Neural cell (in vitro differentiated cells): ENCODE measurements around the gene OBSL1. TPM values are rescaled to one million over a fixed set of nuclear protein-coding genes. Genes with fewer than 3 reads are reported as not detected.
A peak's percentile ranks its signal among the peaks of the same experiment; 100 is the strongest.

Experiments used
- H2AFZ ChIP-seq: fragments of 200-600, 300-800 bp; sonication (generic), shearing (Covaris generic); 2 replicates; pipeline ENCODE4 v1.6.0; 2014; ENCODE audit warnings: low read depth, mild to moderate bottlenecking, antibody characterized with exemption, low read length, moderate library complexity
- H3F3A ChIP-seq: fragments of 200-600 bp; shearing (Covaris generic); 2 replicates; pipeline ENCODE4 v1.6.1; 2016; ENCODE audit warnings: mild to moderate bottlenecking, moderate library complexity, mixed read lengths, antibody characterized with exemption, low read length; ENCODE audit not compliant: insufficient read depth, poor library complexity, severe bottlenecking
- H3K27ac ChIP-seq: fragments of 200-600, 300-800 bp; sonication (generic), shearing (Covaris generic); 2 replicates; pipeline ENCODE4 v1.5.1; 2014; ENCODE audit warnings: mild to moderate bottlenecking, low read length, moderate library complexity
- H3K27me3 ChIP-seq: fragments of 300-800, 200-600 bp; sonication (generic), shearing (Covaris generic); 2 replicates; pipeline ENCODE4 v1.6.0; 2014; ENCODE audit warnings: mild to moderate bottlenecking, low read depth, low read length, moderate library complexity; ENCODE audit not compliant: insufficient read depth
- H3K36me3 ChIP-seq: fragments of 300-800, 200-600 bp; sonication (generic), shearing (Covaris generic); 2 replicates; pipeline ENCODE4 v1.5.1; 2014; ENCODE audit warnings: mild to moderate bottlenecking, antibody characterized with exemption, low read length, moderate library complexity; ENCODE audit not compliant: insufficient read depth
- H3K4me2 ChIP-seq: fragments of 300-800, 200-600 bp; sonication (generic), shearing (Covaris generic); 2 replicates; pipeline ENCODE4 v1.6.0; 2014; ENCODE audit warnings: mild to moderate bottlenecking, low read length
- H3K4me3 ChIP-seq: fragments of 300-800, 200-600 bp; sonication (generic), shearing (Covaris generic); 2 replicates; pipeline ENCODE4 v1.5.1; 2014; ENCODE audit warnings: mild to moderate bottlenecking, low read length, moderate library complexity
- H3K79me2 ChIP-seq: fragments of 200-600 bp; shearing (Covaris generic); replicated peaks from 2 replicates; pipeline ENCODE4 v1.6.0; 2014; ENCODE audit warnings: mild to moderate bottlenecking, low read length, moderate library complexity; ENCODE audit not compliant: insufficient read depth
- H3K9ac ChIP-seq: fragments of 300-800, 200-600 bp; sonication (generic), shearing (Covaris generic); 2 replicates; pipeline ENCODE4 v1.6.1; 2016; ENCODE audit warnings: mild to moderate bottlenecking, low read length, mixed read lengths
- H3K9me2 ChIP-seq: fragments of 200-600 bp; shearing (Covaris generic); 2 replicates; pipeline ENCODE4 v1.6.1; 2016; ENCODE audit warnings: mild to moderate bottlenecking, low read length, mixed read lengths; ENCODE audit not compliant: insufficient read depth
- H3K9me3 ChIP-seq: fragments of 200-600, 300-800 bp; sonication (generic), shearing (Covaris generic); 2 replicates; pipeline ENCODE4 v1.6.1; 2016; ENCODE audit warnings: mild to moderate bottlenecking, mixed run types, low read length, moderate library complexity, mixed read lengths
- H4K20me1 ChIP-seq: fragments of 200-600 bp; shearing (Covaris generic); 2 replicates; pipeline ENCODE4 v1.6.1; 2016; ENCODE audit warnings: mild to moderate bottlenecking, mixed run types; ENCODE audit not compliant: insufficient read depth
- CTCF ChIP-seq: fragments of 450-650 bp; IDR thresholded peaks from 2 replicates; pipeline ENCODE4 v1.5.1; 2014; ENCODE audit warnings: antibody characterized with exemption, mild to moderate bottlenecking, moderate library complexity; ENCODE audit not compliant: poor library complexity, severe bottlenecking
- EP300 ChIP-seq: fragments of 450-650 bp; conservative IDR thresholded peaks from 2 replicates; pipeline ENCODE4 v1.6.1; 2014; ENCODE audit warnings: antibody characterized with exemption, mild to moderate bottlenecking, moderate library complexity; ENCODE audit not compliant: poor library complexity, severe bottlenecking
- EZH2 ChIP-seq: fragments of 200-600, 300-800 bp; shearing (Covaris generic), sonication (generic); IDR thresholded peaks from 2 replicates; pipeline ENCODE4 v1.6.1; 2014; ENCODE audit warnings: antibody characterized with exemption, low read length, borderline replicate concordance, mild to moderate bottlenecking; ENCODE audit not compliant: insufficient read depth, poor library complexity, severe bottlenecking
- MXI1 ChIP-seq: fragments of 450-650 bp; conservative IDR thresholded peaks from 2 replicates; pipeline ENCODE4 v1.6.1; 2014; ENCODE audit warnings: antibody characterized with exemption, mild to moderate bottlenecking; ENCODE audit not compliant: poor library complexity, severe bottlenecking
- POLR2AphosphoS5 ChIP-seq: IDR thresholded peaks from 2 replicates; pipeline ENCODE4 v1.6.1; 2012
- RAD21 ChIP-seq: fragments of 450-650 bp; conservative IDR thresholded peaks from 2 replicates; pipeline ENCODE4 v1.6.1; 2014; ENCODE audit warnings: antibody characterized with exemption, mild to moderate bottlenecking, moderate library complexity
- SMC3 ChIP-seq: fragments of 450-650 bp; conservative IDR thresholded peaks from 2 replicates; pipeline ENCODE4 v1.6.1; 2014; ENCODE audit warnings: antibody characterized with exemption, mild to moderate bottlenecking, moderate library complexity; ENCODE audit not compliant: poor library complexity
- TAF1 ChIP-seq: IDR thresholded peaks from 2 replicates; pipeline ENCODE4 v1.6.1; 2012; ENCODE audit warnings: low read depth
- polyA plus RNA-seq: library from polyadenylated mRNA; depleted of rRNA; stranded (reverse); fragments of >200 nt; gene quantifications from 2 replicates; pipeline ENCODE4 v1.2.3, GENCODE V29; 2014
- TF ChIP-seq, protein P1 (sequence below): IDR thresholded peaks from 2 replicates; pipeline ENCODE4 v1.6.1; 2012; ENCODE audit warnings: borderline replicate concordance

Gene OBSL1
- polyA plus RNA-seq, 1 donor from 2014 or later: 59.7 TPM

GRCh38 chr2:219514836-219515235, 56.5 kb downstream of the OBSL1 start:
- Histone ChIP-seq H3K79me2 (no peaks in the 10 kb centered on the region), H3K27ac (no peak overlapping the region), H3K9me3 (no peaks in the 10 kb centered on the region), H3K9ac (peak overlapping the region; percentile 59), H2AFZ (no peak overlapping the region), H3K36me3 (no peaks in the 10 kb centered on the region), H3K4me2 (no peak overlapping the region), H3F3A (no peaks in the 10 kb centered on the region), H3K9me2 (no peaks in the 10 kb centered on the region), H4K20me1 (no peaks in the 10 kb centered on the region), H3K4me3 (peak overlapping the region; percentile 59), H3K27me3 (no peaks in the 10 kb centered on the region)
- TF ChIP-seq EP300: no peak
- TF ChIP-seq SMC3: no peak
- TF ChIP-seq POLR2AphosphoS5: no peak
- no peak for TF ChIP-seq TAF1

DNA sequence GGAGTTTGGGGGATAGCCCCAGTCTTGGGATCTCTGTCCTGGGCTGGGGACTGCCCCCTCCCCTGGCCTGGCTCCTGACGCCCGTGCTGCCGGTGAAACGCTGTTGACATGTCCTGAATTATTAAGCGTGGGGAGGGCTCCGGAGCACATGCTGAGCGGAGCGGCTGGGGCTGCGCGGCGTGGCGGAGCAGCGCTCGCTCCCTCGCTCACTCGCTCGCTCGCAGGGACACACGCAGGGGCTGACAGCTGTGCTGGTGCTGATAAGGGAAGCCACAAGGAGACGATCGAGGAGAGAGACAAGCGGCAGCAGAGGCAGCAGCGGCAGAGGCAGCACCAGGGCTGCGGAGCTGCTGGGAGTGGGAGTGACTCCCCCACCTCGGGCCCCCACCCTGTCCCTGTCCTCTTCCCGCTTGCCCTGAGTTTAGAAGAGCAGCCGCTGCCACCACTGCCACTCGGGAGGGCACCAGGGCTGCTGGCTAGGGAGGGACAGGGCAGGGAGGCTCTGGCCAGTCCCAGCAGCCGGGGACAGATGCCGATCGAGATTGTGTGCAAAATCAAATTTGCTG, 57.1 kb downstream of the OBSL1 start, which contains the start of gene ASIC4:
TSS of gene ASIC4 (plus strand) at position 287 of the 566 bp plus-strand sequence. CDS start at position 530, 243 bp downstream.
- no peak within 1 kb of the TSS for H2AFZ ChIP-seq
- peak within 1 kb of the TSS; percentile 59 for H3K9ac ChIP-seq
- no peaks in the 10 kb centered on the region for H4K20me1 ChIP-seq

More for the DNA sequence above, 57.1 kb downstream of the OBSL1 start, which contains the start of gene ASIC4:
- Histone ChIP-seq H3F3A (no peaks in the 10 kb centered on the region), H3K9me3 (no peaks in the 10 kb centered on the region), H3K4me2 (peak within 1 kb of the TSS; percentile 73), H3K36me3 (no peaks in the 10 kb centered on the region), H3K4me3 (peak within 1 kb of the TSS; percentile 59), H3K27me3 (no peaks in the 10 kb centered on the region), H3K9me2 (no peaks in the 10 kb centered on the region), H3K79me2 (no peaks in the 10 kb centered on the region), H3K27ac (peak within 1 kb of the TSS; percentile 12)
- peak; percentile 38 for TF ChIP-seq CTCF
- peak; percentile 44 for TF ChIP-seq EP300
- TF ChIP-seq POLR2AphosphoS5: peak; percentile 43
- TF ChIP-seq SMC3: no peak
- peak; percentile 56 for TF ChIP-seq MXI1
- no peak for TF ChIP-seq EZH2
- TF ChIP-seq TAF1: no peak
- TF ChIP-seq, protein P1, sequence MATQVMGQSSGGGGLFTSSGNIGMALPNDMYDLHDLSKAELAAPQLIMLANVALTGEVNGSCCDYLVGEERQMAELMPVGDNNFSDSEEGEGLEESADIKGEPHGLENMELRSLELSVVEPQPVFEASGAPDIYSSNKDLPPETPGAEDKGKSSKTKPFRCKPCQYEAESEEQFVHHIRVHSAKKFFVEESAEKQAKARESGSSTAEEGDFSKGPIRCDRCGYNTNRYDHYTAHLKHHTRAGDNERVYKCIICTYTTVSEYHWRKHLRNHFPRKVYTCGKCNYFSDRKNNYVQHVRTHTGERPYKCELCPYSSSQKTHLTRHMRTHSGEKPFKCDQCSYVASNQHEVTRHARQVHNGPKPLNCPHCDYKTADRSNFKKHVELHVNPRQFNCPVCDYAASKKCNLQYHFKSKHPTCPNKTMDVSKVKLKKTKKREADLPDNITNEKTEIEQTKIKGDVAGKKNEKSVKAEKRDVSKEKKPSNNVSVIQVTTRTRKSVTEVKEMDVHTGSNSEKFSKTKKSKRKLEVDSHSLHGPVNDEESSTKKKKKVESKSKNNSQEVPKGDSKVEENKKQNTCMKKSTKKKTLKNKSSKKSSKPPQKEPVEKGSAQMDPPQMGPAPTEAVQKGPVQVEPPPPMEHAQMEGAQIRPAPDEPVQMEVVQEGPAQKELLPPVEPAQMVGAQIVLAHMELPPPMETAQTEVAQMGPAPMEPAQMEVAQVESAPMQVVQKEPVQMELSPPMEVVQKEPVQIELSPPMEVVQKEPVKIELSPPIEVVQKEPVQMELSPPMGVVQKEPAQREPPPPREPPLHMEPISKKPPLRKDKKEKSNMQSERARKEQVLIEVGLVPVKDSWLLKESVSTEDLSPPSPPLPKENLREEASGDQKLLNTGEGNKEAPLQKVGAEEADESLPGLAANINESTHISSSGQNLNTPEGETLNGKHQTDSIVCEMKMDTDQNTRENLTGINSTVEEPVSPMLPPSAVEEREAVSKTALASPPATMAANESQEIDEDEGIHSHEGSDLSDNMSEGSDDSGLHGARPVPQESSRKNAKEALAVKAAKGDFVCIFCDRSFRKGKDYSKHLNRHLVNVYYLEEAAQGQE: no peak
- peak; percentile 43 for TF ChIP-seq RAD21
